NCI-H226 (cell line): ENCODE results near the gene ZNFX1.
"Not testable (repeated sequence)": the region's sequence is repeated elsewhere in the genome, so short reads cannot be mapped to it uniquely, and the experiment has no call there.

Source experiments
- DNase-seq: peaks from one replicate; pipeline ENCODE4 v3.0.0-alpha.2; 2015

The ZNFX1 gene

DNA sequence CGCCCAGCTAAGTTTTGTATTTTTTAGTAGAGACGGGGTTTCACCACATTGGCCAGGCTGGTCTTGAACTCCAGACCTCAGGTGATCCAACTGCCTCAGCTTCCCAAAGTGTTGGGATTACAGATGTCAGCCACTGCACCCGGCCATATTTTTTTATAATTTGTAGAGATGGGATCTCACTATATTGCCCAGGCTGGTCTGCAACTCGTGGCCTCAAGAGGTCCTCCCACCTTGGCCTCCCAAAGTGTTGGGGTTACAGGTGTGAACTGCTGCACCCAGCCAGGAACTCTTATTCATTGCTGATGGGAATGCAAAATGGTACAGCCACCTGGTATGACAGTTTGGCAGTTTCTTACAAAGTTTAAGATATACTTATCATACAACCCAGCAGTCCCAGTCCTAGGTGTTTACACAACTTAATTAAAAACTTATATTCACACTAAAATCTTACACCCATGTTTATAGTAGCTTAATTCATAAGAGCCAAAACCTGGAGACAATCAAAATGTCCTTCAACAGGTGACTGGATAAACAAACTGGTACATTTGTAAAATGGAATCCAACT, 78.0 kb downstream of the ZNFX1 start:
- DNase-seq = no peak

DNA sequence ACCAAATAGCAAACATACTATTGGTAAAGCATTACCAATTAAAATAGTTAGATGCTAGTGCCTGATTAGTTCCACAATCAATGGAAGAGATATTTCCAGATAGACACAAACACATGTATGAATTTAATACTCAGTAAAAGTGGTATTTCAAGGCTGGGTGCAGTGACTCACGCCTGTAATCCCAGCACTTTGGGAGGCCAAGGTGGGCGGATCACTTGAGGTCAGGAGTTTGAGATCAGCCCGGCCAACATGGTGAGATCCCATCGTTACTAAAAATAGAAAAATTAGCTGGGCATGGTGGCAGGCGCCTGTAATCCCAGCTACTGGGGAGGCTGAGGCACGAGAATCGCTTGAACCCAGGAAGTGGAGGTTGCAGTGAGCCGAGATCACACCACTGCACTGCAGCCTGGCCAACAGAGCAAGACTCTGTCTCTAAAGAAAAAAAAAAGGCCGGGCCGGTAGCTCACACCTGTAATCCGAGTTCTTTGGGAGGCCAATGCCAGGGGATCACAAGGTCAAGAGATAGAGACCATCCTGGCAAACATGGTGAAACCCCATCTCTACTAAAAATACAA, 84.8 kb downstream of the ZNFX1 start:
- not testable (repeated sequence) for DNase-seq
